ENCODE measurements around the gene UQCRC1.

Gene UQCRC1

DNA sequence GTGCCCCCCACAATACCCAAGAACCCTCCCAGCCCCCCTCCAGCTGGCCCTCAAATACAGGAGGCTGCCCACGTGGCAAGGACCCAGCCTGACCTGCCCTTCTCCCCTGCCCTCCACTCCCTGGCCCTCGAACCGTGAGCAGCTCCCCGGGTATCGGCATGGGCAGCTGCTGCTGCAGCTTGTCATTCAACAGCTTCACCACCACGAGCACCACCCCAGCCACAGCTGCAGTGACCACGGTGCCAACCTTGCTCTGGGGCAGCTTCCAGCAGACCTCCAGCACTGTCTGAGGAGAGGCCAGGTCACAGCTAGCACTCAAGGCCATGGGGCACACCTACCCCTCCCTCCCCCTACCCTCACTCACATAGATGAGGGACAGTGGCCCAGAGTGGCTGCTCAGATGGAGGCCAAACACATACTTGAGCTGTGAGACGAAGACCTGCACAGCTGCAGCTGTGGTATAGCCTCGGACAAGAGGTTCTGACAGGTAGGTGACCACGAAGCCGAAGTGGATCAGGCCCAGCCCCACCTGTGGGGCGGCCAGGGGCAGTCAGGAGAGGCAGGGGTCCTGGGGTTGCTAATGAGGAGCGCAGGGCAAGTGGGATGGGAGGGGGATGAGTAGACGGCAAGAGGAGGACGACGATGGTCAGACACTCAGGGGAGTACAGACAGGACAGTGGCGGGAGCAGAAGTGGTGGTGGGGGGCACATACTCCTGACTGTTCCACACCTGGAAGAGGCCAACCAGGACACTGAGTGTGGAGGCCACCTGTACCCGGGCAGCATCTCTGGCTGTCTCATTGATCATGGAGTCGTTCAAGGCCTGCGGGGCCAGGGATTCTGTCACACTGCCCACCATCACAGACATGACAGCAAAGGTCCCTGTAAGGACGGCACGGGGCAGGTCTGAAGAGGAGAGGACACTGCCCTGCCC lies 22.3 kb upstream of the UQCRC1 start:
- H3K9me3 ChIP-seq (ENCODE audit: control insufficient read depth, insufficient read depth, low read length): no peaks in the 10 kb centered on the region
- no peak overlapping the region for H3K9ac ChIP-seq (ENCODE audit: low read depth, low read length)
- no peaks in the 10 kb centered on the region for H3K27me3 ChIP-seq (ENCODE audit: control insufficient read depth, insufficient read depth, low read length)
- peaks cover 66% of the 10 kb centered on the region for H3K36me3 ChIP-seq (ENCODE audit: control insufficient read depth, insufficient read depth, low read length)
- H3K4me3 ChIP-seq (ENCODE audit: low read depth, low read length): no peak overlapping the region
- no peaks in the 10 kb centered on the region for H3K4me1 ChIP-seq (ENCODE audit: control insufficient read depth, insufficient read depth, low read length)

- Histone ChIP-seq H3K9me3 (ENCODE audit: control insufficient read depth, insufficient read depth, low read length) (no peaks in the 10 kb centered on the region), H3K9ac (ENCODE audit: low read depth, low read length) (no peak overlapping the region), H3K4me3 (ENCODE audit: low read depth, low read length) (no peak overlapping the region), H3K4me1 (ENCODE audit: control insufficient read depth, insufficient read depth, low read length) (no peaks in the 10 kb centered on the region), H3K36me3 (ENCODE audit: control insufficient read depth, insufficient read depth, low read length) (peaks cover 75% of the 10 kb centered on the region), H3K27me3 (ENCODE audit: control insufficient read depth, insufficient read depth, low read length) (no peaks in the 10 kb centered on the region)
Observed at GRCh38 chr3:48630833-48631232, 21.4 kb upstream of the UQCRC1 start.

DNA sequence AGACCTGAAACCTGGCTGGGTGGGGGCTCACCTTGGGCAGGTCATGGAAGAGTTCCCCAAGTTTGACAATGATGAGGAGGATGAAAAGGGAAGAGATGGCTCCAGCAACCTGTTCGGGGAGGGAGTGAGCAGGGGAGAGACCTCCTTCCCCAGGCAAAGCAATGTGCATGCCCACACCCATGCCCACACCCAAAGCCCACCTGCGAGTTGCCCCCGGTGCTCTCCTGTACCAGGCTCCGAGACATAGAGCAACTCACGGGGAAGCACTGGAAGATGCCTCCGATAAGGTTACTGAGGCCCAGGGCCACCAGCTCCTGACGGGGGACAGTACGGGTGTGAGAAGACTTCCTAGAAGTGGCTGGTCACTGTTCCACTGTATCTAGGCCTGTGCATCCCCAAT lies 21.0 kb upstream of the UQCRC1 start:
- H3K4me3 ChIP-seq (ENCODE audit: low read depth, low read length): no peak overlapping the region
- no peaks in the 10 kb centered on the region for H3K4me1 ChIP-seq (ENCODE audit: control insufficient read depth, insufficient read depth, low read length)
- H3K9ac ChIP-seq (ENCODE audit: low read depth, low read length): no peak overlapping the region
- H3K27me3 ChIP-seq (ENCODE audit: control insufficient read depth, insufficient read depth, low read length): no peaks in the 10 kb centered on the region
- H3K9me3 ChIP-seq (ENCODE audit: control insufficient read depth, insufficient read depth, low read length): no peaks in the 10 kb centered on the region
- H3K36me3 ChIP-seq (ENCODE audit: control insufficient read depth, insufficient read depth, low read length): peaks cover 79% of the 10 kb centered on the region

GRCh38 chr3:48629894-48630293 lies 20.4 kb upstream of the UQCRC1 start:
- Histone ChIP-seq H3K4me3 (ENCODE audit: low read depth, low read length) (no peak overlapping the region), H3K4me1 (ENCODE audit: control insufficient read depth, insufficient read depth, low read length) (no peaks in the 10 kb centered on the region), H3K9me3 (ENCODE audit: control insufficient read depth, insufficient read depth, low read length) (no peaks in the 10 kb centered on the region), H3K27me3 (ENCODE audit: control insufficient read depth, insufficient read depth, low read length) (no peaks in the 10 kb centered on the region), H3K36me3 (ENCODE audit: control insufficient read depth, insufficient read depth, low read length) (peaks cover 82% of the 10 kb centered on the region), H3K9ac (ENCODE audit: low read depth, low read length) (no peak overlapping the region)

- Histone ChIP-seq H3K9ac (ENCODE audit: low read depth, low read length) (no peak overlapping the region), H3K4me1 (ENCODE audit: control insufficient read depth, insufficient read depth, low read length) (no peaks in the 10 kb centered on the region), H3K4me3 (ENCODE audit: low read depth, low read length) (no peak overlapping the region), H3K36me3 (ENCODE audit: control insufficient read depth, insufficient read depth, low read length) (peaks cover 77% of the 10 kb centered on the region), H3K9me3 (ENCODE audit: control insufficient read depth, insufficient read depth, low read length) (no peaks in the 10 kb centered on the region), H3K27me3 (ENCODE audit: control insufficient read depth, insufficient read depth, low read length) (no peaks in the 10 kb centered on the region)
Observed at GRCh38 chr3:48628277-48629017, 19.0 kb upstream of the UQCRC1 start.

- Histone ChIP-seq H3K36me3 (ENCODE audit: control insufficient read depth, insufficient read depth, low read length) (peaks cover 50% of the 10 kb centered on the region), H3K4me1 (ENCODE audit: control insufficient read depth, insufficient read depth, low read length) (no peaks in the 10 kb centered on the region), H3K9ac (ENCODE audit: low read depth, low read length) (no peak overlapping the region)
Observed at GRCh38 chr3:48625600-48625999, 16.2 kb upstream of the UQCRC1 start.

GRCh38 chr3:48624767-48625166 lies 15.3 kb upstream of the UQCRC1 start:
- no peaks in the 10 kb centered on the region for H3K27me3 ChIP-seq (ENCODE audit: control insufficient read depth, insufficient read depth, low read length)
- H3K4me1 ChIP-seq (ENCODE audit: control insufficient read depth, insufficient read depth, low read length): no peaks in the 10 kb centered on the region
- H3K9me3 ChIP-seq (ENCODE audit: control insufficient read depth, insufficient read depth, low read length): no peaks in the 10 kb centered on the region
- no peak overlapping the region for H3K9ac ChIP-seq (ENCODE audit: low read depth, low read length)
- H3K36me3 ChIP-seq (ENCODE audit: control insufficient read depth, insufficient read depth, low read length): peaks cover 47% of the 10 kb centered on the region
- H3K4me3 ChIP-seq (ENCODE audit: low read depth, low read length): no peak overlapping the region

More at GRCh38 chr3:48625600-48625999, 16.2 kb upstream of the UQCRC1 start:
- no peaks in the 10 kb centered on the region for H3K27me3 ChIP-seq (ENCODE audit: control insufficient read depth, insufficient read depth, low read length)
- H3K9me3 ChIP-seq (ENCODE audit: control insufficient read depth, insufficient read depth, low read length): no peaks in the 10 kb centered on the region
- H3K4me3 ChIP-seq (ENCODE audit: low read depth, low read length): no peak overlapping the region

DNA sequence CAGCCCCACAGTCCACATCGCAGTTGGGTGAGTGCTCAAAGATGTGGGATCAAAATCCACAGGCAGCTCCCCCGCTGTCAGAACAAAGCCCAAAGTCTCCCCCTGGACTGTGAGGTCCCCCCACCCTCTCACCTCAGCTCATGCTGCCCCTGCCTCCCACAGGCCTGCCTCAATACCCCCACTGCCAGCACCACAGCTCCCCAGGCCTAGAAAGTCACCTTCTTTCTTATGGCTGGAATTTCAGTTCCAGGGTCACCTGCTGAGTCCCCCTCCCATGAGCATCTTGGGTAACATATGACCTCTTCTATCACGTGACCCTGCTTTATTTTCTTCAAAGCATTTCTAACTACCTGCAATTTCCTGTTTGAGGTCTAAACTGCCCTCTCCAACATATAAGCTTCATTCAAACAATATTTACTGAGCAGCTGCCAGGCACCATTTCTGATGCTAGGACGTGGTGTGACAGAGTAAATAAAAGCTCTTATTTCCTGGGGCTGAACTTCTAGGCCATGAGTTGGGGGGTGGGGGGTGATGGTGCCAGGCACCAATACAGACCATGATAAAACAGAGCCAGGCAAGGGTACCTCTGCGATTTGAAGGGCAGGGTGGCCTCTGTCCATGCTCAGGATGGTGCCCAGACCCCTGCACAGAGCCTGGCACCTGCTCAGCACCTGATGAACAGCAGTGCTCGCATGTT lies 14.6 kb upstream of the UQCRC1 start:
- peaks cover 42% of the 10 kb centered on the region for H3K36me3 ChIP-seq (ENCODE audit: control insufficient read depth, insufficient read depth, low read length)
- H3K27me3 ChIP-seq (ENCODE audit: control insufficient read depth, insufficient read depth, low read length): no peaks in the 10 kb centered on the region
- no peak overlapping the region for H3K4me3 ChIP-seq (ENCODE audit: low read depth, low read length)
- no peaks in the 10 kb centered on the region for H3K4me1 ChIP-seq (ENCODE audit: control insufficient read depth, insufficient read depth, low read length)
- H3K9ac ChIP-seq (ENCODE audit: low read depth, low read length): no peak overlapping the region
- H3K9me3 ChIP-seq (ENCODE audit: control insufficient read depth, insufficient read depth, low read length): no peaks in the 10 kb centered on the region

DNA sequence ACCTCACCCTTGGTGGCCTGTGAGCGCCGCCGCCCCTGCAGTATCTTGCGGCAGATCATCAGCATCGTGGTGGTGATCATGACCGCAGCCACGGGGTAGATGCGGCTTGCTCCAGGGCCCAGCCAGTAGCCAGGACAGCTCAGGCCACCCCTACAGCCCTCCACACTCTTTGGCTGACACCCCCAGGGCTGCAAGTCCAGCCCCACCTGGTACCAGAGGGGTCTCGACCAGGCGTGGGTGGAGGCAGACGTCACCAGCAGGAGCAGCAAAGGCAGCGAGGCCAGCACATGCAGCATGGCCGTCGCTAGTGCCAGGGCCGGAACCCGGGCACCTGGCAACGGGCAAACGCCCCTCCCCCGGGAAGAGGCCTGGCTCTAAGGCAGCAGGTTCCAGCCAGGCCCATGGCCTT lies 12.0 kb upstream of the UQCRC1 start, which contains the start of gene TMEM89:
Gene TMEM89, minus strand, starts transcription at position 309 of the 409 bp plus-strand sequence. Its CDS starts 13 bp downstream, at position 296.
- Histone ChIP-seq H3K4me3 (ENCODE audit: low read depth, low read length) (no peak within 1 kb of the TSS), H3K4me1 (ENCODE audit: control insufficient read depth, insufficient read depth, low read length) (no peaks in the 10 kb centered on the region), H3K36me3 (ENCODE audit: control insufficient read depth, insufficient read depth, low read length) (peaks cover 18% of the 10 kb centered on the region), H3K27me3 (ENCODE audit: control insufficient read depth, insufficient read depth, low read length) (no peaks in the 10 kb centered on the region), H3K9me3 (ENCODE audit: control insufficient read depth, insufficient read depth, low read length) (peaks cover 10% of the 10 kb centered on the region), H3K9ac (ENCODE audit: low read depth, low read length) (no peak within 1 kb of the TSS)

GRCh38 chr3:48619541-48620524 lies 10.4 kb upstream of the UQCRC1 start:
- H3K36me3 ChIP-seq (ENCODE audit: control insufficient read depth, insufficient read depth, low read length): peaks cover 4% of the 10 kb centered on the region
- H3K9me3 ChIP-seq (ENCODE audit: control insufficient read depth, insufficient read depth, low read length): peaks cover 10% of the 10 kb centered on the region
- H3K4me1 ChIP-seq (ENCODE audit: control insufficient read depth, insufficient read depth, low read length): no peaks in the 10 kb centered on the region
- no peak overlapping the region for H3K9ac ChIP-seq (ENCODE audit: low read depth, low read length)
- H3K27me3 ChIP-seq (ENCODE audit: control insufficient read depth, insufficient read depth, low read length): no peaks in the 10 kb centered on the region
- no peak overlapping the region for H3K4me3 ChIP-seq (ENCODE audit: low read depth, low read length)

Measured in iPS-15b (cell line).